ENCODE measurements around the gene TRMT10C. TPM values are rescaled to one million over a fixed set of nuclear protein-coding genes. Genes with fewer than 3 reads are reported as not detected.

TRMT10C gene
- total RNA-seq, 1 donor from 2014 or later = 14.7 TPM

DNA sequence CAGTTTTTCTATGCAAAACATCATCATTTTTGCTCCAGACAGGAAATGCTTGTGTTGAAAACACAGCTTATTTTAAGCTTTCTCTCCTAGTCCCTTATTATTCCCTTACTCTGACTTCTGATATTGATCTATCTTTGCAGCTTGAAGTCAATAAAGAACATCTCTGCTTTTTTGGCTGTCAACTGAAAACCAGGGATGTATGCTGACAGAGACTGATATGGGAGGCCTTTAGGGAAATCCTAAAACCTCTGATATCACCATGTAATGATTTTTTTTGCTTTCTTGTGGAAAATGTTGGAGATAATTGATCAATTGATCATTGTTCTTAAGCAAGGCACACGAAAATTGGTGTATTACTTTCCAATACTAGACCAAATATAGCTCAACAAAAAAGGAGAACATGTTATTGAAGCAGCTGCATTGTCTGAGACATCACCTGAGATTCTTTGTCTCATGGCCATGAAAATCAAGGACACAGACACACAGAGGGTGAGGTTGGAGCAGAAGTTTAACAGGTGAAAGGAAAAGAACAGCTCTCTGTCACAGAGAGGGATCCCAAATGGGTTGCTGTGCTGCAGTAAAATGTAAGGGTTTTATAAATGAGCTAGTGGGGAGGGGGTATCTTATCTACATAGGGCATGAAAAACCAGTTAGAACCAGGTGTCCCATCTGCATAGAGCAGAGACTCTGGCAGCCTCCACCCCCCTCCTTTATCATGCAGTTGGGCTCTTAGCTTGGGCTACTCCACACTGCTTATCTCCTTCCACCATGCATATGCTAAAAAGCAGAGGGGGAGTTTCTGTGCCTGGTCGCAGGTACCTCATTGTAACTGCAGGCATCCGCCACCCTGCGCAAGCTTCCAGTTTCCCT lies 31.6 kb upstream of the TRMT10C start:
- intact Hi-C loops (cut with DNase I) = no loop called here
- no peak for TF ChIP-seq POLR2AphosphoS5 (IDR thresholded peaks at IDR 0.05; ENCODE audit: insufficient read depth in 1 of 2, low read depth in 1 of 2)
- TF ChIP-seq POLR2A (IDR thresholded peaks at IDR 0.05) = no peak
- TF ChIP-seq, protein P1, sequence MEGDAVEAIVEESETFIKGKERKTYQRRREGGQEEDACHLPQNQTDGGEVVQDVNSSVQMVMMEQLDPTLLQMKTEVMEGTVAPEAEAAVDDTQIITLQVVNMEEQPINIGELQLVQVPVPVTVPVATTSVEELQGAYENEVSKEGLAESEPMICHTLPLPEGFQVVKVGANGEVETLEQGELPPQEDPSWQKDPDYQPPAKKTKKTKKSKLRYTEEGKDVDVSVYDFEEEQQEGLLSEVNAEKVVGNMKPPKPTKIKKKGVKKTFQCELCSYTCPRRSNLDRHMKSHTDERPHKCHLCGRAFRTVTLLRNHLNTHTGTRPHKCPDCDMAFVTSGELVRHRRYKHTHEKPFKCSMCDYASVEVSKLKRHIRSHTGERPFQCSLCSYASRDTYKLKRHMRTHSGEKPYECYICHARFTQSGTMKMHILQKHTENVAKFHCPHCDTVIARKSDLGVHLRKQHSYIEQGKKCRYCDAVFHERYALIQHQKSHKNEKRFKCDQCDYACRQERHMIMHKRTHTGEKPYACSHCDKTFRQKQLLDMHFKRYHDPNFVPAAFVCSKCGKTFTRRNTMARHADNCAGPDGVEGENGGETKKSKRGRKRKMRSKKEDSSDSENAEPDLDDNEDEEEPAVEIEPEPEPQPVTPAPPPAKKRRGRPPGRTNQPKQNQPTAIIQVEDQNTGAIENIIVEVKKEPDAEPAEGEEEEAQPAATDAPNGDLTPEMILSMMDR (IDR thresholded peaks at IDR 0.05) = no peak
- Histone ChIP-seq H3K4me1 (no peaks in the 10 kb centered on the region), H3K36me3 (no peaks in the 10 kb centered on the region), H3K27me3 (no peaks in the 10 kb centered on the region), H3K27ac (no peak overlapping the region), H3K9me3 (no peaks in the 10 kb centered on the region), H3K4me3 (no peak overlapping the region)
- no peak for DNase-seq (ENCODE audit: extremely low spot score in 2 of 2)

DNA sequence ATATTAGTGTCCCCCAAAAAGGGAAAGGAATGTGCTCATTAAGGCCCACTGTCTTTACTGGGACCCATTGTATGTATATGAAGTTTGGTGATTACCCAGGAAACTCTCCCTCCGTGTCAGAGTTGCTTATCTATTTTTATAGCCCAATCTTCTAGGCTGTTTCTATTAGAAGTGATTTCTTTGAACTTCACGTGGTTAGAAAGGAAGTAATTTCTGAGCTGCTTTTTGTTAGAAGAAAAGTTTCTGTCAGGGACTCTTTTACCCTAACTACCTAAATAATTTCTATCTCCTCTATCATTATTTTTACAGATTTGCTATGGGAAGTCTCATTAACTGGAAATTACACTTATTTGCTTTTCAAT lies 31.0 kb upstream of the TRMT10C start:
- no peak overlapping the region for H3K27ac ChIP-seq
- H3K36me3 ChIP-seq = no peaks in the 10 kb centered on the region
- H3K4me1 ChIP-seq = no peaks in the 10 kb centered on the region
- TF ChIP-seq POLR2A (IDR thresholded peaks at IDR 0.05) (no peak), POLR2AphosphoS5 (IDR thresholded peaks at IDR 0.05; ENCODE audit: insufficient read depth in 1 of 2, low read depth in 1 of 2) (no peak)
- TF ChIP-seq, protein P1 (IDR thresholded peaks at IDR 0.05) = no peak
- H3K9me3 ChIP-seq = no peaks in the 10 kb centered on the region
- H3K4me3 ChIP-seq = no peak overlapping the region
- intact Hi-C loops (cut with DNase I) = no loop called here
- no peaks in the 10 kb centered on the region for H3K27me3 ChIP-seq
- DNase-seq (ENCODE audit: extremely low spot score in 2 of 2) = no peak

DNA sequence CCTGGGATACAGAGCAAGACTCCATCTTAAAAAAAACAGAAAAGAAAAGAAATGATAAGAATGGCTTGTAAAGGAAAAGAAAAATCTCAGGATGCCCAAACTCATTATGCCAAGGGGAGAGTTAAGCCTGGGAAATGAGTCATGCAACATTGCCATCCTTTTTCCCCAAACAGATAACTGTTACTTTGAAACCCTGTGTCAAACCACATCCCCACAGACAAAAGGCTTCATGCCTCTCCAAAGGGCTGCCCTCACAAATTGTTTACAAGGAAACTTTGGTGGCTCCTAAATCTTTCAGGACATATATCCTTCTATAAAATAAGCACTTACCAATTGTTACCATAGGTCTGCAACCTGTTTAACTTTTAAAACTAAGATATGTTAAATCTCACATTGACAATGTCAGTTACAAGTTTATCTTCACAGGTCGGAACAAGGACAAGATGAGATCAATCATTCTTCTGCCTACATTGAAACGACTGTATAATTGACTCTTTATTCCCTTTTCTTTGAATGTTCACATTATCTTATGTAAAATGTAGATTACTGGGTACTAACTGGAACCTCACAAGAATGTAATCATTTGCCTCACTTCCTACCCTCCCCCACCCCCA lies 30.1 kb upstream of the TRMT10C start:
- intact Hi-C loops (cut with DNase I) = no loop called here
- Histone ChIP-seq H3K4me3 (no peak overlapping the region), H3K9me3 (no peaks in the 10 kb centered on the region), H3K27me3 (no peaks in the 10 kb centered on the region), H3K36me3 (no peaks in the 10 kb centered on the region), H3K4me1 (no peaks in the 10 kb centered on the region), H3K27ac (no peak overlapping the region)
- DNase-seq (ENCODE audit: extremely low spot score in 2 of 2) = no peak
- TF ChIP-seq, protein P1 (IDR thresholded peaks at IDR 0.05) = no peak
- TF ChIP-seq POLR2A (IDR thresholded peaks at IDR 0.05) = no peak
- TF ChIP-seq POLR2AphosphoS5 (IDR thresholded peaks at IDR 0.05; ENCODE audit: insufficient read depth in 1 of 2, low read depth in 1 of 2) = no peak

DNA sequence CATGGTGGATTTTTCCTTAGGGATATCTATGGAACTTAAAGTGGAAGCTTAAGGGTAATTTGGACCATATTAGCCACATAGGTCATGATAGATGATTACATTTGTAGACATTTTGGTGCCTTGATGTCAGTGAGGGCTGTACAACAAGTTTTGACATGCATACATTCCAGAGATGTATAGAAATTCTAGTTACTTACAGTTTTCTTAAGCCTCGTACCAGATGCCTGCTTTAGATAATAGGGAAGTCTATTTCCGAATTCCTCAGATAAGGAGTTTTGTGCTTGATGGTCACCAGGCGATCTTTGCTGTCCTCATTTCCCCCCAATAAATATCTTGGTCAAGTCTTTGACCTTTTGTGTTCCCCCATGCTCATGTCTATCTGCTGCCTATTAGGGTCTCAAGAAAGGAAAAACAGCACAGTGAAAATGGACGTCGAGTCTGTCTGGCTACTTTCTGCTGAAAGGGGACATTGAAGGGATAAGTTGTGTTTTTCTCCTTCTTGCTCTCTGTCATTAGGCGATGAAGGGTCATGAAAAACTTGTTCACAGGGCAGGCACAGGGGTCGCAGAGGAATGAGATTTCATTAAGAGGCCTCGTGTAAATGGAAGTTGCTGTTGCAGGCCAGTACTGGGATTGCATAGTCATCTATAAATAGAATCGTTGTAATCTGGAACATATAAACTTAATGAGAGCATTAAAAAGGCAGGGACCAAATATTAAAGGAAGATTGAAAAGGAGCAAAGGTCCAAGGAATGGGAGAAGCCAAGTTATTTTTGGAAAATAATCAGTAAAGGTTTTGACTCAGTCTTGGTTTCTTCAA lies 28.7 kb upstream of the TRMT10C start:
- intact Hi-C loops (cut with DNase I) = no loop called here
- Histone ChIP-seq H3K27ac (no peak overlapping the region), H3K4me3 (no peak overlapping the region), H3K27me3 (no peaks in the 10 kb centered on the region), H3K36me3 (no peaks in the 10 kb centered on the region), H3K4me1 (no peaks in the 10 kb centered on the region), H3K9me3 (no peaks in the 10 kb centered on the region)
- TF ChIP-seq, protein P1 (IDR thresholded peaks at IDR 0.05) = no peak
- no peak for TF ChIP-seq POLR2AphosphoS5 (IDR thresholded peaks at IDR 0.05; ENCODE audit: insufficient read depth in 1 of 2, low read depth in 1 of 2)
- no peak for DNase-seq (ENCODE audit: extremely low spot score in 2 of 2)

All from vagina (tissue), 2 donors.